GM12878 (cell line): ENCODE results near the gene ADCK1. TPM values are rescaled to one million over a fixed set of nuclear protein-coding genes. Genes with fewer than 3 reads are reported as not detected.

ENCODE experiments used
- ATAC-seq: fragments of 200-7000 bp; cut with Tn5 transposase; 3 replicates; pipeline ENCODE4 v1.9.1; 2020; ENCODE audit warnings: mild to moderate bottlenecking, moderate library complexity
- BruUV-seq: library from RNA; stranded (reverse); fragments of 400-500 nt; replicated peaks from 2 replicates; lab custom pipeline; 2021; lab: Mats Ljungman, UMichigan
- CTCF ChIA-PET: fragments of 300-600 bp; sonication (Branson Sonifier 250); formaldehyde crosslinking; extraction: SDS; loops from one replicate; lab custom pipeline; 2021; ENCODE audit warnings: inconsistent platforms; lab: Yijun Ruan, JAX
- POLR2A ChIA-PET: fragments of 350-600 bp; formaldehyde crosslinking; extraction: SDS; loops from one replicate; lab custom pipeline; 2021; ENCODE audit warnings: inconsistent platforms; lab: Charles Lee
- RAD21 ChIA-PET: fragments of 300-600 bp; sonication (Branson Sonifier 250); formaldehyde crosslinking; loops from one replicate; lab custom pipeline; 2023; ENCODE audit warnings: antibody characterized with exemption; ENCODE audit not compliant: unreplicated experiment; lab: Charles Lee
- SMC1A ChIA-PET: fragments of 300-600 bp; sonication (Branson Sonifier 250); formaldehyde crosslinking; loops from one replicate; lab custom pipeline; 2023; ENCODE audit not compliant: unreplicated experiment, uncharacterized antibody; lab: Charles Lee
- DNase-seq: peaks from one replicate; pipeline ENCODE4 v3.0.0-alpha.2; 2011; ENCODE audit warnings: low read depth, low spot score
- FAIRE-seq: peaks from 3 replicates; lab custom pipeline; 2011; peaks lifted over from hg19 to GRCh38; lab: Jason Lieb, UNC
- H2AFZ ChIP-seq: 2 replicates; pipeline ENCODE4 v1.6.0; 2011; ENCODE audit warnings: low read depth, low read length, control low read depth; ENCODE audit not compliant: control insufficient read depth
- H3K27ac ChIP-seq: 2 replicates; pipeline ENCODE4 v1.5.1; 2011; ENCODE audit warnings: control low read depth; ENCODE audit not compliant: control insufficient read depth, insufficient read depth
- H3K27me3 ChIP-seq, 2 experiments: replicated peaks in 1 of 2; 2 replicates each; pipeline versions ENCODE4 v1.6.0 to v1.6.1; 2011; ENCODE audit warnings: low read length in 1 of 2; ENCODE audit not compliant: control insufficient read depth in 2 of 2, insufficient read depth in 2 of 2
- H3K36me3 ChIP-seq, 2 experiments: 2 replicates each; pipeline ENCODE4 v1.5.1; 2011; ENCODE audit warnings: low read length in 1 of 2; ENCODE audit not compliant: control insufficient read depth in 2 of 2, insufficient read depth in 2 of 2
- H3K4me1 ChIP-seq: 2 replicates; pipeline ENCODE4 v1.6.1; 2011; ENCODE audit warnings: mild to moderate bottlenecking, low read length, moderate library complexity, mixed read lengths; ENCODE audit not compliant: control insufficient read depth, insufficient read depth
- H3K4me2 ChIP-seq: 2 replicates; pipeline ENCODE4 v1.6.0; 2011; ENCODE audit warnings: control low read depth; ENCODE audit not compliant: control insufficient read depth, insufficient read depth
- H3K4me3 ChIP-seq: fragments of 200-600 bp; sonication (generic); 2 replicates; pipeline ENCODE4 v1.5.1; 2016
- H3K79me2 ChIP-seq: 2 replicates; pipeline ENCODE4 v1.6.0; 2011; ENCODE audit warnings: low read length; ENCODE audit not compliant: control insufficient read depth, insufficient read depth
- H3K9ac ChIP-seq: 2 replicates; pipeline ENCODE4 v1.8.0; 2011; ENCODE audit warnings: low read length, control low read depth, mixed read lengths; ENCODE audit not compliant: control insufficient read depth, insufficient read depth
- H3K9me3 ChIP-seq: replicated peaks from 3 replicates; pipeline ENCODE4 v1.5.1; 2011; ENCODE audit warnings: mild to moderate bottlenecking, low read length; ENCODE audit not compliant: control insufficient read depth, insufficient read depth
- H4K20me1 ChIP-seq: 2 replicates; pipeline ENCODE4 v1.6.0; 2011; ENCODE audit not compliant: control insufficient read depth, insufficient read depth
- ATF2 ChIP-seq: IDR thresholded peaks from 2 replicates; pipeline ENCODE4 v1.6.1; 2012; ENCODE audit warnings: low read length, inconsistent platforms
- BMI1 ChIP-seq: fragments of 450-650 bp; IDR thresholded peaks from 2 replicates; pipeline ENCODE4 v1.6.1; 2016; ENCODE audit warnings: mild to moderate bottlenecking, moderate library complexity, borderline replicate concordance
- GATAD2B ChIP-seq: fragments of 450-650 bp; conservative IDR thresholded peaks from 2 replicates; pipeline ENCODE4 v1.6.1; 2017; ENCODE audit warnings: low read depth, mild to moderate bottlenecking, moderate library complexity
- IKZF1 ChIP-seq: fragments of 450-650 bp; conservative IDR thresholded peaks from 2 replicates; pipeline ENCODE4 v1.6.1; 2017; ENCODE audit warnings: antibody characterized with exemption, mild to moderate bottlenecking
- NFYB ChIP-seq: IDR thresholded peaks from 2 replicates; pipeline ENCODE4 v1.6.1; 2011; ENCODE audit warnings: low read depth, mild to moderate bottlenecking, low read length, improper control_type of control experiment, moderate library complexity; ENCODE audit not compliant: insufficient read depth
- NR2F1 ChIP-seq: fragments of 450-650 bp; conservative IDR thresholded peaks from 2 replicates; pipeline ENCODE4 v1.6.1; 2017; ENCODE audit warnings: mild to moderate bottlenecking
- SREBF1 ChIP-seq: IDR thresholded peaks from 2 replicates; pipeline ENCODE4 v1.6.1; 2012; ENCODE audit warnings: mild to moderate bottlenecking, low read length
- WGBS: methylation state at CpG from one replicate; pipeline ENCODE4 v1.1.6; 2016; ENCODE audit warnings: low lambda C conversion rate; ENCODE audit not compliant: insufficient replicate concordance, insufficient coverage; ENCODE audit errors: missing lambda C conversion rate; 5-methylcytosine and 5-hydroxymethylcytosine counted together
- in situ Hi-C: fragments of 300-500 bp; cut with MboI; formaldehyde crosslinking; loops from 9 replicates; pipeline ENCODE4 v1.14.3; 2018; ENCODE audit warnings: mixed read lengths
- intact Hi-C: fragments of 100-400 bp; cut with micrococcal nuclease; formaldehyde crosslinking; loops from one replicate; pipeline ENCODE4 v1.14.2; 2022; ENCODE audit not compliant: unreplicated experiment
- polyA plus RNA-seq, 11 experiments: library from polyadenylated mRNA; depleted of rRNA in 4 of 11; unstranded in 6 of 11; stranded (reverse) in 5 of 11; fragments of >200 nt; fragmentation: Nextera tagmentation in 4 of 11; fragmentation: Illumina TruSeq in 1 of 11; extraction: Ambion mirVana in 4 of 11; extraction: Trizol in 1 of 11; gene quantifications; 1 replicate in 1 of 11; 2 replicates in 10 of 11; pipeline versions ENCODE4 v1.2.1 to v1.2.3, GENCODE V29; 2011 to 2016; ENCODE audit warnings: inconsistent platforms in 2 of 11, missing spikeins in 2 of 11, low read depth in 1 of 11
- total RNA-seq, 4 experiments: library from RNA; depleted of rRNA in 3 of 4; stranded (reverse); fragments of >200 nt in 3 of 4; fragmentation: Illumina TruSeq in 1 of 4; extraction: Trizol in 1 of 4; gene quantifications; 2 replicates each; pipeline versions ENCODE4 v1.2.1 to v1.2.3, GENCODE V29; 2013 to 2021

Gene ADCK1
- total and polyA plus RNA-seq, 10 of the 15 experiments (the other 5 are each of a cell fraction or from before 2014, with no cell fraction given): 3.3 to 8.5 (median 5.1) TPM

- TF ChIP-seq ATF2 (no peak), SREBF1 (no peak), NFYB (no peak), NR2F1 (no peak), BMI1 (no peak)
Observed at GRCh38 chr14:77867476-77867875, 67.6 kb downstream of the ADCK1 start (continued).

GRCh38 chr14:77868552-77869285 is 68.8 kb downstream of the ADCK1 start:
- ATAC-seq (peak; percentile 70), FAIRE-seq (no peak), DNase-seq (no peak)
- in situ Hi-C loops: loop anchor here (10.0 kb wide), 2 partner anchors 726 to 966 kb away; no protein-coding TSS in a partner anchor
- ChIA-PET SMC1A (interaction anchor here (0.9 kb wide), 1 partner anchor 9 kb away, joined by 3 read pairs; no protein-coding TSS in a partner anchor), CTCF (no interaction called here), POLR2A (no interaction called here), RAD21 (interaction anchor here (0.6 kb wide), 1 partner anchor 845 kb away, joined by 3 read pairs; no protein-coding TSS in a partner anchor)
- H3K9me3 ChIP-seq: peaks cover 1% of the 10 kb centered on the region; the same call in 1 of the 3 replicates
- H2AFZ ChIP-seq: no peak overlapping the region
- no peaks in the 10 kb centered on the region for H3K27me3 ChIP-seq
- intact Hi-C loops: loop anchor here (10.0 kb wide), 1 partner anchor 116 kb away; no protein-coding TSS in a partner anchor
- 66% methylated on average over 13 of the region's 13 CpGs for WGBS
- H3K4me1 ChIP-seq: no peaks in the 10 kb centered on the region
- H3K4me3 ChIP-seq: no peak overlapping the region
- no peaks in the 10 kb centered on the region for H3K36me3 ChIP-seq
- H3K9ac ChIP-seq: no peak overlapping the region
- TF ChIP-seq IKZF1 (0 out of 2 replicates have a peak, but pooled peaks have one; percentile 34), GATAD2B (no peak)
- no peak overlapping the region for H3K27ac ChIP-seq
- H3K4me2 ChIP-seq: no peak overlapping the region
- no TSS peak for BruUV-seq
- no peaks in the 10 kb centered on the region for H4K20me1 ChIP-seq
- H3K79me2 ChIP-seq: no peaks in the 10 kb centered on the region
